Measurements from ENCODE around the gene PYGO1. TPM values are rescaled to one million over a fixed set of nuclear protein-coding genes. Genes with fewer than 3 reads are reported as not detected.

The PYGO1 gene
- total RNA-seq, 120 experiments from 2014 or later, result 3.6 to 15.2 (median 8.8) TPM

Other genes starting within 250 kb of the PYGO1 start
- 100 to 1,000 TPM in 81 of 120 experiments, 10 to 100 TPM in 39; 69.0 to 139 (median 106) TPM for gene CCPG1, start 180.0 kb downstream of the PYGO1 start, total RNA-seq
- 1 to 10 TPM in 116 of 120 experiments, under 1 TPM in 2, not detected in 2; 0.82 to 9.2 (median 3.5) TPM for gene PIERCE2, start 179.8 kb downstream of the PYGO1 start, total RNA-seq
- 1 to 10 TPM in 118 of 120 experiments, under 1 TPM in 2; 0.94 to 9.9 (median 4.1) TPM for gene DNAAF4, start 80.1 kb downstream of the PYGO1 start, total RNA-seq
- 1 to 10 TPM in 118 of 120 experiments, under 1 TPM in 2; 0.94 to 7.0 (median 2.4) TPM for gene PRTG, start 154.8 kb upstream of the PYGO1 start, total RNA-seq